ENCODE measurements around the gene SEC11C. TPM values are rescaled to one million over a fixed set of nuclear protein-coding genes. Genes with fewer than 3 reads are reported as not detected.

SEC11C gene
- total RNA-seq, 2 experiments from 2014 or later: 121 to 131 TPM

GRCh38 chr18:59197636-59198035 is 58.0 kb downstream of the SEC11C start:
- ChIA-PET POLR2A (no interaction called here), CTCF (no interaction called here)

DNA sequence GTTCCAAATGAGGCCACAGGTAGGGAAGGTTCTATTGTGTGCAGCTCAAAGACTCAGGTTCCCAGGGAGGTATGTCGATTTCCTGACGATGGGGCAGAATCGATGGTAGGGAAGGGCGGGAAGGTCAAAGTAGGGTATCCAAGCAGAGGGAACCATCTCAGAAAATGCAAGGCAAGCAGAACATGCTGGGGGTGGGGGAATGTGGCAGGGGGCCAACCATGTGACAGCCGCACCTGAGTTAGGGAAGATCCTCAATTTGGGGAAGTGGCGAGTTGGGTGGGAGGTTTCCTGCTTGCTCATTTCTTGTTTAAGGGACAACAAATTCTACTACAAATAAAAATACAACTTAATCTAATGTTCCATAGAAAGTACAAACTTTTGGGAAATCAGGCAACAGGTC is 58.5 kb downstream of the SEC11C start:
- POLR2A ChIA-PET: no interaction called here
- CTCF ChIA-PET: no interaction called here

DNA sequence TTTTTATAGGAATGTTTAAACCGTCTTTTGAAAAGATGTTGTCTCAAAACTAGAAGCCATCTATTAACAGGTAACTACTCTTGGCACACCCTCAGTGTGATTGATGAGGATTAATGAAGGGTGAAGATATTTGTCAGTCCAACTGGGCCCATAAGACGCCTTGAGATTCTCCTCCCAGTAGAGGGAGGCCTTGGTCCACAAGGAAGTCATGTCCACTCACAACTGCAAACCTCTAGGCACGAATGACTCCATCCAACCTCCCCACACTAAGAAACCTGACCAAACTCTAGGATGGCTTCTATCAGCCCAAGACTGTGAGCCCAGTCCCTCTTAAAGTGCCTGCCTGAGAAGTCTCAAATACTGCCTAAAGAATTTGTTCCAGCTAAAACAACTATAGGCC is 61.1 kb downstream of the SEC11C start:
- POLR2A ChIA-PET: interaction anchor here (0.5 kb wide), 1 partner anchor 426 kb away, joined by 3 read pairs; no protein-coding TSS in a partner anchor
- CTCF ChIA-PET: interaction anchor here (1.1 kb wide), 1 partner anchor 9 kb away, joined by 4 read pairs; no protein-coding TSS in a partner anchor

GRCh38 chr18:59202258-59202820 is 62.7 kb downstream of the SEC11C start:
- ChIA-PET CTCF (no interaction called here), POLR2A (no interaction called here)

DNA sequence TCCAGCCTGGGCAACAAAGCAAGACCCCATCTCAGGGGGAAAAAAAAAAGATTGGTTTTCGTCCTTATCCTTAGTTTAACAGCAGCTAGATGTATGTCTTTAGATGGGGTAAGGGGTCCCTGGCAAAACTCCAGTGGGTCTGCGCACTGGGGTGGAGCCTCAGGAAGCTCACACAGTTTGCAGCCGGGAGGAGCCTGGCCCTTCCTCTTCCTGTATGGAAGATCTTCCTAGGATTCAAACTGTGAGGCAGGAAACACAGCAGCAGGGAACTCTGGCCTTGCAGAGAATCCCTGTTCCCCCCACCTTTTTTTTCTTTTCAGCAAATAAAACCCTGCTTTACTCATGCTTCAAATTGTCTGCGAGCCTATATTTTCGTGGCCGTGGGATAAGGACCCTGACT is 67.8 kb downstream of the SEC11C start:
- ChIA-PET CTCF (interaction anchor here (0.7 kb wide), 1 partner anchor 18 kb away, joined by 3 read pairs; no protein-coding TSS in a partner anchor), POLR2A (no interaction called here)

Other genes with a start within 250 kb of the SEC11C start
- gene GRP, start 80.3 kb downstream of the SEC11C start, total RNA-seq: not detected
- not detected for gene RAX, start 133.6 kb downstream of the SEC11C start, total RNA-seq
- gene CPLX4, start 178.8 kb downstream of the SEC11C start, total RNA-seq: not detected
- gene LMAN1, start 219.4 kb downstream of the SEC11C start, total RNA-seq: 100 to 1,000 TPM; 114 TPM

Data from activated CD8-positive, alpha-beta memory T cell treated with anti-CD3 and anti-CD28 coated beads for 36 hours (primary cell).